ENCODE results near the gene NF2. TPM values are rescaled to one million over a fixed set of nuclear protein-coding genes. Genes with fewer than 3 reads are reported as not detected.

The NF2 gene
- total RNA-seq, 1 donor from 2014 or later: 110 TPM

GRCh38 chr22:29631725-29632124, 28.3 kb downstream of the NF2 start:
- Histone ChIP-seq H3K4me3 (ENCODE audit: low read depth, low read length) (no peak overlapping the region), H3K27me3 (ENCODE audit: control insufficient read depth, insufficient read depth, low read length) (no peaks in the 10 kb centered on the region), H3K36me3 (ENCODE audit: control insufficient read depth, insufficient read depth, low read length) (no peaks in the 10 kb centered on the region)
- no peak for TF ChIP-seq CTCF (IDR thresholded peaks at IDR 0.05; ENCODE audit: insufficient read depth, low read length, poor library complexity, severe bottlenecking)
- no peak for DNase-seq (ENCODE audit: low read depth)

- H3K27me3 ChIP-seq (ENCODE audit: control insufficient read depth, insufficient read depth, low read length): no peaks in the 10 kb centered on the region
- H3K36me3 ChIP-seq (ENCODE audit: control insufficient read depth, insufficient read depth, low read length): no peaks in the 10 kb centered on the region
- no peak overlapping the region for H3K4me3 ChIP-seq (ENCODE audit: low read depth, low read length)
- TF ChIP-seq CTCF (IDR thresholded peaks at IDR 0.05; ENCODE audit: insufficient read depth, low read length, poor library complexity, severe bottlenecking): no peak
- no peak for DNase-seq (ENCODE audit: low read depth)
Observed at GRCh38 chr22:29632672-29633071, 29.2 kb downstream of the NF2 start.

- no peak overlapping the region for H3K4me3 ChIP-seq (ENCODE audit: low read depth, low read length)
- no peak for TF ChIP-seq CTCF (IDR thresholded peaks at IDR 0.05; ENCODE audit: insufficient read depth, low read length, poor library complexity, severe bottlenecking)
- no peaks in the 10 kb centered on the region for H3K27me3 ChIP-seq (ENCODE audit: control insufficient read depth, insufficient read depth, low read length)
- DNase-seq (ENCODE audit: low read depth): no peak
- H3K36me3 ChIP-seq (ENCODE audit: control insufficient read depth, insufficient read depth, low read length): no peaks in the 10 kb centered on the region
Observed at GRCh38 chr22:29633514-29634312, 30.3 kb downstream of the NF2 start.

GRCh38 chr22:29634847-29635246, 31.4 kb downstream of the NF2 start:
- Histone ChIP-seq H3K36me3 (ENCODE audit: control insufficient read depth, insufficient read depth, low read length) (no peaks in the 10 kb centered on the region), H3K27me3 (ENCODE audit: control insufficient read depth, insufficient read depth, low read length) (no peaks in the 10 kb centered on the region), H3K4me3 (ENCODE audit: low read depth, low read length) (no peak overlapping the region)
- no peak for DNase-seq (ENCODE audit: low read depth)
- TF ChIP-seq CTCF (IDR thresholded peaks at IDR 0.05; ENCODE audit: insufficient read depth, low read length, poor library complexity, severe bottlenecking): no peak

- peak; percentile 42 for DNase-seq (ENCODE audit: low read depth)
- H3K27me3 ChIP-seq (ENCODE audit: control insufficient read depth, insufficient read depth, low read length): no peaks in the 10 kb centered on the region
- no peaks in the 10 kb centered on the region for H3K36me3 ChIP-seq (ENCODE audit: control insufficient read depth, insufficient read depth, low read length)
- peak; percentile 57 for TF ChIP-seq CTCF (IDR thresholded peaks at IDR 0.05; ENCODE audit: insufficient read depth, low read length, poor library complexity, severe bottlenecking)
- H3K4me3 ChIP-seq (ENCODE audit: low read depth, low read length): no peak overlapping the region
Observed at GRCh38 chr22:29635734-29636357, 32.4 kb downstream of the NF2 start.
